NCI-H1694 treated with DMSO at 0.1 percent for 48 hours (cell line): ENCODE data around the gene DSG4.

ENCODE experiments used
- DNase-seq: peaks from one replicate; lab custom pipeline; 2025; lab: John Stamatoyannopoulos, UW

DSG4 gene

DNA sequence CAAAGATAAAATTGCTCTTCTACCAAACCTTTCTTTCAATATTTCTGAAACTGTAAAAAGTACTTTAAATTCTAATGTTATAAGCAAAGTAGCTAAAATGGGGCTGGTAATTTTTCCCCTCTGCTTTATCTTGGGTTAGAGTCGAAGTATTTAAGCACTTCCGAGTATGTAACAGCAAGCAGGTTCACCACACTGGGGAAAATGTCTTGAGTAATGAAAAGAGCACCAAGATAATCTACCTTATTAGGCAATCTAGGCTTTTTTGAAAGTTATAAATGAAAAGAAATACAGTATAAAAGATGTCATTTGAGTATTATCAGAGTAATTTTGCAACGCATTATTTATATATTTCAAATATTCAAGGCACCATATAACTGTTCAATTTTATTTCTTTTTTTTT lies 70.3 kb downstream of the DSG4 start:
- DNase-seq = no peak

DNA sequence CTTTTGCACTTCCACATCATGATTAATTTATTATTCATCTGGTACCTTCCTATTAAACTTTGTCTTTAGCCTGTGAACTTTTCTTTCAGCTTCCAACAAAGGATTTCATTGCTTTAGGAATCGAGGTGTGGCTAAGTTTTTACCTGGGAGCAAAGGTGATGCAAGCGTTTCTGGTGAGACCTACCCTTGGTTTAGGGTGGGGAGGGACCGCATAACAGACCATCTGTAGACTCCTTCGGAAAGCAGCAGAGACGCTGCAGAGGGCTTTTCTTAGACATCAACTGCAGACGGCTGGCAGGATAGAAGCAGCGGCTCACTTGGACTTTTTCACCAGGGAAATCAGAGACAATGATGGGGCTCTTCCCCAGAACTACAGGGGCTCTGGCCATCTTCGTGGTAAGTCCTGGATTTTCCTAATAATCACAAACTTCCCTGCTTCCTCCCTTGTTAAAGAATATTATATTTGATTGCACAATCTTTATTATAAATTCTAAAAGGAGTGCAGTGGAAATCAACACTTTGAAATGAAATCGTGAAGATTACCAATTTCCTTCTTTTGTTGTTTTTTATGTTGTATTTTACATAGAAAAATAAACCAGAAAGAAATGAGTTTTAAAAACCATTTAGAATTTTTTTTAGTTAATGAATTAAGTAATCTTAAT lies 71.1 kb downstream of the DSG4 start, which contains the start of gene DSG3:
TSS of gene DSG3 (plus strand) at position 212 of the 662 bp plus-strand sequence. CDS start at position 349, 137 bp downstream.
- DNase-seq = no peak

DNA sequence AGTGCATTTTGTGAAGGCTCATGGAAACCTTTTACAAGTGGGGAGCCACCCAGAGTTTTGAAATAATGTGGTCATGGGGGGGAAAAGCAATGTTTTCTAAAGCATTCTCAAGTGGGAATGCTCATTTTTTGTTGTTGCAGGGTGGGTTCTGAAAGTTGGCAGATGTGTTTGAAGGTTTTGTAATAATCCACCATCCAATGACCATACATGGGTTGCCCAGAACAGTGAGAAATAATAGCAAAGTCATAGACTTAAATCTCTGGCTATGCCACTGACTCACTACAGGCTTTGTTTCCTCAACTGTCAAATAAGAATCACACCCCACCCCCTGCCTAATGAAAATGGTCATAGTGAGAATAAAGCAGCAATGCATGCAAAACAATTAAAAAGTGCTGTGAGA lies 73.8 kb downstream of the DSG4 start:
- no peak for DNase-seq

GRCh38 chr18:31451625-31452024 lies 75.0 kb downstream of the DSG4 start:
- DNase-seq = no peak

- no peak for DNase-seq
Observed at GRCh38 chr18:31454066-31454708, 77.6 kb downstream of the DSG4 start.
